ENCODE measurements around the gene HNRNPC.
"Not testable (repeated sequence)": the region's sequence is repeated elsewhere in the genome, so short reads cannot be mapped to it uniquely, and the experiment has no call there.

HNRNPC gene

GRCh38 chr14:21269252-21270046, at the start of gene HNRNPC:
HNRNPC (minus strand) TSS chr14:21269442; CDS start chr14:21234193, 35,249 bp downstream.
- DNase-seq = peak; percentile 100

GRCh38 chr14:21317398-21317797, 48.2 kb upstream of the HNRNPC start:
- DNase-seq = no peak

- DNase-seq = no peak
These were observed 44.3 kb upstream of the HNRNPC start for GRCh38 chr14:21313512-21313911.

DNA sequence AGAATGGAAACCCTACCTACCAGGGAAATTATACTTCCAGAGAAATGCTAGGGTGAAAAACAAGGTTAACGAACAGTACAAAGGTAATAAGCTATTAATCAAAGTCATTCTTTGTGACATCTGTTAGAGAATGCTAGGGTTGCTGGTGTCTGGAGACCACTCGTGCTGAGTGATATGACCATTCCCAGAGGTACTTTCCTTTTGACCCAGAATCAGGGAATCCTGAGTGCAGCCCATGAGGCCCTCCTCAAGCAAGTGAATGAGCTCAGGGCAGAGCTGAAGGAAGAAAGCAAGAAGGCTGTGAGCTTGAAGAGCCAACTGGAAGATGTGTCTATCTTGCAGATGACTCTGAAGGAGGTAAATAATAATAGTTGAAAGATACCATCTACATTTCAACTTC, 42.4 kb upstream of the HNRNPC start:
- DNase-seq = no peak

- DNase-seq = no peak
These were observed 40.7 kb upstream of the HNRNPC start for GRCh38 chr14:21309956-21310355.

DNA sequence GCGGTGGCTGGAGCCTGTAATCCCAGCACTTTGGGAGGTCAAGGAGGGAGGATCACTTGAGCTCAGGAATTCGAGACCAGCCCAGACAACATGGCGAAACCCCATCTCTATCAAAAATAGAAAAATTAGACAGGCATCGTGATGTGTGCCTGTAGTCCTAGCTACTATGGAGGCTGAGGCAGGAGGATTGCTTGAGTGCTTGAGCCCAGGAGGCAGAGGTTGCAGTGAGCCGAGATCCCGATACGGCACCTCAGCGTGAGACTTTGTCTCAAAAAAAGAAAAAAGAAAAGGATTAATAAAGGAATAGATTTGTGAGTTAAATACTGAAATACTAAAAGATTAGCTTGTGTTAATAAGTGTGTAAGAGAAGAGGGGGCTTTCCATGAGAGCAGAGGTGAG, 40.0 kb upstream of the HNRNPC start:
- DNase-seq = no peak

GRCh38 chr14:21308479-21309237, 39.4 kb upstream of the HNRNPC start:
- DNase-seq = peak; percentile 91

GRCh38 chr14:21308132-21308478, 38.9 kb upstream of the HNRNPC start:
- DNase-seq = no peak

DNA sequence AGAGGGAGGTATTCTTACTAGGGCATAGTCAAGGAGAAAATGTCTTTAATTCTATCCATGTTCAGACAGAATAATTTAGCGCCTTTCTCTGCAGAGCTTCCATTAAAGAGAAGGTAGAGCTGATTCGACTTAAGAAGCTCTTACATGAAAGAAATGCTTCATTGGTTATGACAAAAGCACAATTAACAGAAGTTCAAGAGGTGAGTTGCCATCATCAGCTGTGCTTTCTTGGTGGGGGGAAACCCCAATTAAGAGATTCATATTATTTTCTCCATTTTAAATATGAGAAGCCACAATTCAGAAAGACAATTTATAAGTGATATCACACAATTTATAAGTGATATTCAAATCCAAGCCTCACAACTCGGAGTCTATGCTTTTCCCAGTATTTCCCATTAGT, 38.4 kb upstream of the HNRNPC start:
- DNase-seq = no peak

GRCh38 chr14:21302836-21303140, 33.5 kb upstream of the HNRNPC start:
- DNase-seq = not testable (repeated sequence)

DNA sequence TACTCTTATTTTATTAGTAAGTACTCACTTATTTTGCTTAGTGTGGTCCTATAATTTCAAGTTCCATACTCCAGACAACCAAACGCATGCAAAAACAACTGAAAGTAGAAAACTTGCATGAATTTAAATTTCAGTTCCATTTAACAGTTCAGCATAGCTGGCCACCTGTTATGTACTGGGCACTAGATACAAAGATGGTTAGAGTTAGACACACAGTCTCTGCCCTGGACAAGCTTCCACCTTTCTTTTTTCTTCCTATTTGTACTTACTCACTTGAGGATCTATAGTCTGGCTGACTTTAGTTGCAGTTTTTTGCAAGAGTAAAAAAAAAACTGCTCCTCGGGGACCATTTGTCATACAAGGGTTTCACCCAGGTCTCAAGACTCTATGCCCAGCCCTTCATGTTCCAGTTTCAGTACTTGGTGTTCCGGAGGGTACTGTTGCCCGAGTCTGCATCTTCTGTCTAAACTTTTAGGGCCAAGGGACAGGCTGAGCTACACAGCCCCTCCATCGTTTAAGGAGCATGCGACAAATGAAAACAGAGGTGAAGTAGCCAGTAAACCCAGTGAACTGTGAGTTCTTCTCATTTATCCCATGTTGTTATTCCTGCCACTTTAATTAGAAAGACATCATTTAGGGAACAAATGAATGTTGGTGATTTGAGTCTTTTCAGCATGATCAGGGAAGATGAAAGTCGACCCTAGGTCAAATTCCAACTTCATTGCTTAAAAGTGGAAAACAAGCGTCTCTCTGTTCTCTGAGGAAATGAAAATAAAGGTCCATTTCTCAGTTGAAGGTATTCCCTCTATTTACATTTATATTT, 33.0 kb upstream of the HNRNPC start:
- no peak for DNase-seq

DNA sequence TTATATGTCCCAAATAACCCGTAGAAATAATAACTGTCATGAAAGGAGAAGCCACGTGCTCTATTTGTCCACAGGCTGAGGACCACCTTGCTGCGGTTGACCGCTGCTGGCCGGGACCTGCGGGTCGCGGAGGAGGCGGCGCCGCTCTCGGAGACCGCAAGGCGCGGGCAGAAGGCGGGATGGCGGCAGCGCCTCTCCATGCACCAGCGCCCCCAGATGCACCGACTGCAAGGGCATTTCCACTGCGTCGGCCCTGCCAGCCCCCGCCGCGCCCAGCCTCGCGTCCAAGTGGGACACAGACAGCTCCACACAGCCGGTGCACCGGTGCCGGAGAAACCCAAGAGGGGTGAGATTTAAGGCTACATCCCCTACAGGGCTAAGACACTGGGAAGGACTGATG, 31.6 kb upstream of the HNRNPC start:
- DNase-seq = peak; percentile 20

DNA sequence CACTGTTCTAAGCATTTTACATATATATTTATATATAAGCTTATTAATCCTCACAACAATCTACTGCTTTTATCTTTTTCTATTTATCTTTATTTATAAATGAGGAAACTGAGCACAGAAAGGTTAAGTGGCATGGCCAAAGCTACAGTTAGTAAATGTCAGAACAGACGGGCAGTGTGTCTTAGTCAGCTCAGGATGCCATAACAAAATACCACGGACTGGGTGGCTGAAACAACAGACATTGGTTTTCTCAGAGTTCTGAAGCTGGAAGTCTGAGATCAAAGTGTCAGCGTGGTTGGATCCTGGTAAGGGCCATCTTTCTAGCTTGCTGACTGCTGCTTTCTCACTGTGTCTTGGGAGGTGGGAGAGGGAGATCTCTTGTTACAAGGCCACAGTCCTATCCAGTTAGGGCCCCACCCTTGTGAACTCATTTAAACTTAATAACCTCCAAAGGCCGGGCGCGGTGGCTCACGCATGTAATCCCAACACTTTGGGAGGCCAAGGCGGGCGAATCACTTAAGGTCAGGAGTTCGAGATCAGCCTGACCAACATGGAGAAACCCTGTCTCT, 30.4 kb upstream of the HNRNPC start:
- DNase-seq = no peak

DNA sequence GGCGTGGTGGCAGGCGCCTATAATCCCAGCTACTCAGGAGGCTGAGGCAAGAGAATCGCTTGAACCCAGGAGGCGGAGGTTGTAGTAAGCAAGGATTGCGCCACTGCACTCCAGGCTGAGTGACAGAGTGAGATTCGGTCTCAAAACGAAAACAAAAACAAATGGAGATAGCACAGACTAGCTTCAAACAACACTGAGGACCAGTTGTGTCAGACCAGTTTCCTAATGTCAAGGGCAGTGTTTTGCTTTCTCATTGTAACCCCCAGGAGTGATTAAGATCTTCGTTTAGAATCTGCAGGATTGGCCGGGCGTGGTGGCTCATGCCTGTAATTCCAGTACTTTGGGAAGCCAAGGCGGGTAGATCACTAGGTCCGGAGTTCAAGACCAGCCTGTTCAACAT, 29.1 kb upstream of the HNRNPC start:
- DNase-seq = no peak

DNA sequence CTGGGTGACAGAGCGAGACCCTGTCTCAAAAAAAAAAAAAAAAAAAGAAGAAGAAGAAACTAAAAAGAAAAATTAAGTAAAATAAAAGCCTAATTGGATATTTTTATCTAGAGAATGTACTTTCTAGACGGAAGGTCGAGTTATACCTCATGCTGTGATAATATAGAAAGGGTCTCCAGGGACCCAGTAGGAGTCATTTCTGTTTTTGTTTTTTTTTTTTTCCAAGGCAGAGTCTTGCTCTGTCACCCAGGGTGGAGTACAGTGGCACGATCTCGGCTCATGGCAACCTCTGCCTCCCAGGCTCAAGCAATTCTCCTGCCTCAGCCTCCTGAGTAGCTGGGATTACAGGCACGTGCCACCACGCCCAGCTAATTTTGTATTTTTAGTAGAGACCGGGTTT, 24.8 kb upstream of the HNRNPC start:
- not testable (repeated sequence) for DNase-seq

GRCh38 chr14:21287168-21287567, 17.9 kb upstream of the HNRNPC start:
- no peak for DNase-seq

DNA sequence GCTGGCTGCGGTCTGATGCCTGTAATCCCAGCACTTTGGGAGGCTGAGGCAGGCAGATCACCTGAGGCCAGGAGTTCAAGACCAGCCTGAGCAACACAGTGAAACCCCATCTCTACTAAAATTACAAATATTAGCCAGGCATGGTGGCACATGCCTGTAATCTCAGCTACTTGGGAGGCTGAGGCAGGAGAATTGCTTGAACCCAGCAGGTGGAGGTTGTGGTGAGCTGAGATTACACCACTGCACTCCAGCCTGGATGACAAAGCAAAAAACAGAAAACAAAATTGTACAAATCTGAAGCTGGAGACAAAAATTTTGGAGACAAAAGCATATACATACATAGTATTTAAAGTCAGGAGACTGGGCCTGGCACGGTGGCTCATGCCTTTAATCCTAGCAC, 17.3 kb upstream of the HNRNPC start:
- DNase-seq = not testable (repeated sequence)

GRCh38 chr14:21281917-21282316, 12.7 kb upstream of the HNRNPC start:
- DNase-seq = not testable (repeated sequence)

GRCh38 chr14:21279783-21280182, 10.5 kb upstream of the HNRNPC start, which contains the start of gene RPGRIP1:
RPGRIP1 (plus strand) TSS chr14:21280083; CDS start chr14:21287977, 7,894 bp downstream.
- DNase-seq = no peak

- no peak for DNase-seq
These were observed 9.4 kb upstream of the HNRNPC start for GRCh38 chr14:21278632-21279031.

DNA sequence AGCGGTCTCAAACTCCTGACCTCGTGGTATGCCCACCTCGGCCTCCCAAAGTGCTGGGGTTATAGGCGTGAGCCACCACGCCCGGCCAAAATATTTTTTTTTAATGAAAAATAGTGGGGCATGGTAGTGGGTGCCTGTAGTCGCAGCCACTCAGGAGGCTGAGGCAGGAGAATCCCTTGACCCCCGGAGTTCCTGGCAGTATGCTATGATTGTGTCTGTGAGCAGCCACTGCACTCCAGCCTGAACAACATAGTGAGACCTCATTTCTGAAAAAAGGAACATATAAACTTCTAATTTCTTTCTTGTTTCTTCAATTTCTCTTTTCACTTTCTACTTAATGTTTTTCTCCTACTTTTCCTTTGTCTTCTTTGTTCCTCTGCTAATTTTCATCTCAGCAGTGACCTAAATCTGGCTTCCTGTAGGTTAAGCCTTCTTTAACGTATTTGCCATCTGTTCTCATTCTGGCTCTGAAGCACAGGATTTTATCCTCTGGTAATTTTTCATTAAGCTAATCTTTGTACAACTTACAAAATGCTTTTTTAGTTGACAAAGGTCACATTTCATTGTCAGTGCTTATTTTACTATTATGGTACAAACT, 6.1 kb upstream of the HNRNPC start:
- no peak for DNase-seq

- not testable (repeated sequence) for DNase-seq
These were observed 3.4 kb upstream of the HNRNPC start for GRCh38 chr14:21272661-21273060.
